GM12801 (cell line): ENCODE measurements around the gene CST3.

ENCODE experiments used
- CTCF ChIP-seq: IDR thresholded peaks from one replicate; pipeline ENCODE4 v1.5.1; 2011; ENCODE audit warnings: control low read depth; ENCODE audit not compliant: insufficient read length; ENCODE audit errors: extremely low read depth

CST3 gene

GRCh38 chr20:23634985-23635767 is 2.6 kb downstream of the CST3 start:
- no peak for TF ChIP-seq CTCF

- no peak for TF ChIP-seq CTCF
Measured at GRCh38 chr20:23634044-23634801, 3.5 kb downstream of the CST3 start.

- no peak for TF ChIP-seq CTCF
Measured at GRCh38 chr20:23632711-23633573, 4.8 kb downstream of the CST3 start.

- no peak for TF ChIP-seq CTCF
Measured at GRCh38 chr20:23631981-23632710, 5.6 kb downstream of the CST3 start.

GRCh38 chr20:23631226-23631822 is 6.4 kb downstream of the CST3 start:
- TF ChIP-seq CTCF, result no peak

- no peak for TF ChIP-seq CTCF
Measured at GRCh38 chr20:23630392-23630849, 7.3 kb downstream of the CST3 start.
